ENCODE results near the gene HIC1.
A peak's percentile ranks its signal among the peaks of the same experiment; 100 is the strongest.

HIC1 gene

GRCh38 chr17:2047590-2047989 is 7.3 kb upstream of the HIC1 start:
- no peak for DNase-seq

DNA sequence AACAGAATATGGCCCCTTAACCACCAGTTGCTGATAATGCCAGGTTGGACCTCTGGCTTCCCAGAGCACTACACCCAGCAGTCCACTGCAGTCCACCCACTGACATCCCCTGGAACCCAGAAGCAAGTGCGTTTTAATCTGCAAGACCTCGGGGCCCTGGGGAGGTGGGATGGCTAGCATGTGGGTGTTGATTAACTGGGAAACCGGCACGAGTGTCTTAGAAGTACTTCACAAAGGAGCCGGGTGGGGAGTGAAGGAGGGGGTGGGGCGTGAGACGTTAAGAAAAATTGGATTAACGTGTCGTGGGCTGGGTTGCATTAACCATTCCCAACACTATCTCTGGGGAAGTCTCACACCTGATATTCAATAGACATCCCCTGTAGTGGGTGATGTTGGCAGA is 6.1 kb upstream of the HIC1 start:
- no peak for DNase-seq

DNA sequence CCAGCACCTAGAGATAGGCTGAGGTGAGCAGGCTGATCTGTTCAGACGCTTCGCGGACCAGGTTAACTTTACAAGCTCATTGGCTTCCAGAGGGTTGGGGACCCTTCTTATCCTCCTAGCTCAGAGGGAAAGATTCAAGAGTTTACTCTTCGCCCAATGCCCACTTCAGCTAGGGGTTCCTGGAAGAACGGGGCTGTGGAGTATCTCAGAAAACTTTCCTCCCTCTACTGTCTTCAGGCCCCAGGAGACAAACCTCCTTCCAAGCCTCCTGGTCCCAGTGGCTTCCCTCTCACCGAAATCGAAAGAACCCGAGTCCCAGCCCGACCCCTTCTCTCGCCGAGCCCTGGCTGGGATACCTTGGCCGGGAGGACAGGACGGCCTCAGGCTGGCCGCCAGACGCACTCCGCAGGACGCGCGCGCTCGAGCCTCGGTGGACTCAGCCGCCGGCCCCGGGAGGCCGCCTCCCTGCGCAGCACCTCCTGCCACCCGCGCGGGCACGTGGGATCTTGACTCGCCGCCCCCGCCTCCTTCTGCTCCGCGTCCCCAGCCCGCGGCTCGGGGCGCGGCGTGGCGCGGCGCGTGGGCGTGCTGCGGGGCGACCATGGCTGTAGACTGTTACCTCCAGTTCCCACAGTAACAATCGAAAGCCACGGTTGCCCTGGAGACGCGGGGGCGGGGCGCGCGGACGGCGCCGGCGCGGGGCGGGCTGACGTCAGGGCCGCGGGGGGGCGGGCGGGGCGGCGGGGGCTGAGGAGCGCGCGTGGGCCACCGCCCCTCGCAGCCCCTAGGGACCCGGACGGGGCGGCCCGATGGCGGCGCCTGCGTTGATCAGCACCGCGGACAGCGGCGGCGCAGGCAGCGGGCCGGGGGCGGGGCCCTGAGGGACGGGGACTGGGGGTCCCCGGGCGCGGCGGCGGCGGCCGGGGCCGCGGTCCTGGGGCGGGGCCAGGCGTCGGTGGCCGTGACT is 5.3 kb upstream of the HIC1 start:
- DNase-seq: peak; percentile 89

DNA sequence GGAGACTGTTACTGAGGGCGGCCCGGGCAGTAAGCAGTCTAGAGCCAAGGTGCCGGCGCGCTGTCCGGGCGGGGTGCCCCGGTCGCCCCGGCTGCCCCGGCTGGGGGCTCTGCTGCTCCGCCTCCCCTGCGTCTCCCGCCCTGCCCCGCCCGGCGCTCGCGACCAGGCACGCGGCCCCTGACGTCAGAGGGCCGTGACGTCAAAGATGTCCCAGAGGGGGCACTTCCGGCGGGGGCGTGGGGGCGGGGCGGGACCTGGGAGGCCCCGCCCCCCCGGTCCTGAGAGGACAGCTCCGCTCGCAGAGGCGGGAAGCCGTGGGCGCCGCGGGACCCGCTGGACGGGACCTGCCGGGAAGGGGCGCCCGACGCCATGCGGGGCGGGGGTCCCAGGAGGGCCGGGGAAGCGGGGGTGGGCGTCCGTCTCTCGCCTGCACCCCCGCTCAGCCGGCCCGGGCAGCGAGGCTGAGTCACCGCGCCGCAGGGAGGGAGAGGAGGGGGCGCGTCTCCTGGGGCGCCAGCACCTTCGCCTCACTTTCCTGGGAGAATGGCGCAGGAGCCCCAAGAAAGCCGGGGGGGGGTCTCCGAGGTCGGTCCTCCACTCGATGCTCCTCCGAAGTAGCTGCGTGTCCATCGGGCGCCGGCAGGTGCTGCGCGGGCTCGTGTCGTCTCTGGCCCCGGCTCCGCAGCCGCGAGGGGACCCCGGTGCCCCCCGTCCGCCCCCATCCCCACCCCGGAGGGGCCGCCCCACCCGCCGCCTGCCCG is 4.4 kb upstream of the HIC1 start:
- peak; percentile 76 for DNase-seq

GRCh38 chr17:2051061-2051932 is 3.6 kb upstream of the HIC1 start:
- DNase-seq: no peak

DNA sequence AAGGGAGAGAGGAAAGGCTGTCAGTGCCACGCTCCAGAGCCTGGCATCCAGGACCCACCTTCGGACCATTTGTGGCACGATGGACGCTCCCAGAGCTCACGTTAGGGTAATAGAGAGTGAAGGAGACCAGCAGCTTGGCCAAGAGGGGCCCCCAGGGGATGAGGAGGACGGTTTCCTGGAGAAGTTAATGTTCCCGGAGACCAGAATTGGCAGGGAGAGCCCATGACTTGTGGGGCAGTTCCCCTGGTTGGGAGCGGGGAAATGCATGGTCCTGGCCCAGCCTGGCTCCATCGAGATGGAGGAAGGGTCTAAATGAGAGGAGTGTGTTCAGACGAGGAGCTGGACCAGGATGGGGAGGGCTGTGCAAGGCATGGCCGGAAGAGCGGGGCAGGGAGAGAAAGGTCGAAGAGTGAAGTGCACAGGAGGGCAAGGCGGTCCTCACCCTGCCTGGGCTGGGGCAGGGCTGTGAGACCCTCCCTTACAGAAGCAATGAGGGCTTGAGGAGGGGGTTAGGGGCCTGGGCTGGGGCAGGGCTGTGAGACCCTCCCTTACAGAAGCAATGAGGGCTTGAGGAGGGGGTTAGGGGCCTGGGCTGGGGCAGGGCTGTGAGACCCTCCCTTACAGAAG is 2.9 kb upstream of the HIC1 start:
- DNase-seq: no peak

- DNase-seq: peak; percentile 77
Observed at GRCh38 chr17:2053380-2054261, 1.3 kb upstream of the HIC1 start.

GRCh38 chr17:2054262-2054511 is 716 bp upstream of the HIC1 start:
- DNase-seq: no peak

DNA sequence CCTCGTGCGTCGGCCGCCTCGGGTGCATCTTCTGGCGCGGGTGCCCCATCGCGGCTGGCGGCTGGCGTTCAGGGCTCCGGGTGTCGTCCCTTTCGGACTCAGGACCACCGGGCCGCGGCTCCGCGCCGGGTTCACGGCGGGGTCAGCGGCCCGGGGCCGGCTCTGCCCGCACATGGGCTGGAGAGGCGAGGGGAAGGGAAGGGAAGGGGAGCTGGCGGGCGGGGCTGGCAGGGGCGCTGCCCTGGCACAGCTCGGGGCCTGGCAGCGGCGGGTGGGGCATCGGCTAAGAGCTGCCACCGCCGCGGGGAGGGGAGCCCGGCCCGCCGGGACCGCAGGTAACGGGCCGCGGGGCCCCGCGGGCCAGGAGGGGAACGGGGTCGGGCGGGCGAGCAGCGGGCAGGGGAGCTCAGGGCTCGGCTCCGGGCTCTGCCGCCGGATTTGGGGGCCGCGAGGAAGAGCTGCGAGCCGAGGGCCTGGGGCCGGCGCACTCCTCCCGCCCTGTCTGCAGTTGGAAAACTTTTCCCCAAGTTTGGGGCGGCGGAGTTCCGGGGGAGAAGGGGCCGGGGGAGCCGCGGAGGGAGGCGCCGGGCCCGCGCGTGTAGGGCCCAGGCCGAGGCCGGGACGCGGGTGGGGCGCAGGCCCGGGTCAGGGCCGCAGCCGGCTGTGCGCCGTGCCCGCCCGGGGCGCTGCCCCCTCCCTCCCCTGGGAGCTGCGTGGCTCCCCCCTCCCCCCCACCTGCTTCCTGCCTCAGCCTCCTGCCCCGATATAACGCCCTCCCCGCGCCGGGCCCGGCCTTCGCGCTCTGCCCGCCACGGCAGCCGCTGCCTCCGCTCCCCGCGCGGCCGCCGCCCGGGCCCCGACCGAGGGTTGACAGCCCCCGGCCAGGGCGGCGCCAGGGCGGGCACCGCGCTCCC is 646 bp downstream of the HIC1 start:
- DNase-seq: no peak

DNA sequence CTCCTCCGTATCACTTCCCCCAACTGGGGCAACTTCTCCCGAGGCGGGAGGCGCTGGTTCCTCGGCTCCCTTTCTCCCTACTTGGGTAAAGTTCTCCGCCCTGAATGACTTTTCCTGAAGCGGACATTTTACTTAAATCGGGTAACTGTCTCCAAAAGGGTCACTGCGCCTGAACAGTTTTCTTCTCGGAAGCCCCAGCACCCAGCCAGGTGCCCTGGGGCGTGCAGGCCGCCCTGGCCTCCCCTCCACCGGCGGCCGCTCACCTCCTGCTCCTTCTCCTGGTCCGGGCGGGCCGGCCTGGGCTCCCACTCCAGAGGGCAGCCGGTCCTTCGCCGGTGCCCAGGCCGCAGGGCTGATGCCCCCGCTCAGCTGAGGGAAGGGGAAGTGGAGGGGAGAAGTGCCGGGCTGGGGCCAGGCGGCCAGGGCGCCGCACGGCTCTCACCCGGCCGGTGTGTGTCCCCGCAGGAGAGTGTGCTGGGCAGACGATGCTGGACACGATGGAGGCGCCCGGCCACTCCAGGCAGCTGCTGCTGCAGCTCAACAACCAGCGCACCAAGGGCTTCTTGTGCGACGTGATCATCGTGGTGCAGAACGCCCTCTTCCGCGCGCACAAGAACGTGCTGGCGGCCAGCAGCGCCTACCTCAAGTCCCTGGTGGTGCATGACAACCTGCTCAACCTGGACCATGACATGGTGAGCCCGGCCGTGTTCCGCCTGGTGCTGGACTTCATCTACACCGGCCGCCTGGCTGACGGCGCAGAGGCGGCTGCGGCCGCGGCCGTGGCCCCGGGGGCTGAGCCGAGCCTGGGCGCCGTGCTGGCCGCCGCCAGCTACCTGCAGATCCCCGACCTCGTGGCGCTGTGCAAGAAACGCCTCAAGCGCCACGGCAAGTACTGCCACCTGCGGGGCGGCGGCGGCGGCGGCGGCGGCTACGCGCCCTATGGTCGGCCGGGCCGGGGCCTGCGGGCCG is 1.6 kb downstream of the HIC1 start:
- no peak for DNase-seq

DNA sequence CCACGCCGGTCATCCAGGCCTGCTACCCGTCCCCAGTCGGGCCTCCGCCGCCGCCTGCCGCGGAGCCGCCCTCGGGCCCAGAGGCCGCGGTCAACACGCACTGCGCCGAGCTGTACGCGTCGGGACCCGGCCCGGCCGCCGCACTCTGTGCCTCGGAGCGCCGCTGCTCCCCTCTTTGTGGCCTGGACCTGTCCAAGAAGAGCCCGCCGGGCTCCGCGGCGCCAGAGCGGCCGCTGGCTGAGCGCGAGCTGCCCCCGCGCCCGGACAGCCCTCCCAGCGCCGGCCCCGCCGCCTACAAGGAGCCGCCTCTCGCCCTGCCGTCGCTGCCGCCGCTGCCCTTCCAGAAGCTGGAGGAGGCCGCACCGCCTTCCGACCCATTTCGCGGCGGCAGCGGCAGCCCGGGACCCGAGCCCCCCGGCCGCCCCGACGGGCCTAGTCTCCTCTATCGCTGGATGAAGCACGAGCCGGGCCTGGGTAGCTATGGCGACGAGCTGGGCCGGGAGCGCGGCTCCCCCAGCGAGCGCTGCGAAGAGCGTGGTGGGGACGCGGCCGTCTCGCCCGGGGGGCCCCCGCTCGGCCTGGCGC is 2.4 kb downstream of the HIC1 start:
- no peak for DNase-seq

GRCh38 chr17:2057760-2058585 is 3.1 kb downstream of the HIC1 start:
- DNase-seq: no peak

DNA sequence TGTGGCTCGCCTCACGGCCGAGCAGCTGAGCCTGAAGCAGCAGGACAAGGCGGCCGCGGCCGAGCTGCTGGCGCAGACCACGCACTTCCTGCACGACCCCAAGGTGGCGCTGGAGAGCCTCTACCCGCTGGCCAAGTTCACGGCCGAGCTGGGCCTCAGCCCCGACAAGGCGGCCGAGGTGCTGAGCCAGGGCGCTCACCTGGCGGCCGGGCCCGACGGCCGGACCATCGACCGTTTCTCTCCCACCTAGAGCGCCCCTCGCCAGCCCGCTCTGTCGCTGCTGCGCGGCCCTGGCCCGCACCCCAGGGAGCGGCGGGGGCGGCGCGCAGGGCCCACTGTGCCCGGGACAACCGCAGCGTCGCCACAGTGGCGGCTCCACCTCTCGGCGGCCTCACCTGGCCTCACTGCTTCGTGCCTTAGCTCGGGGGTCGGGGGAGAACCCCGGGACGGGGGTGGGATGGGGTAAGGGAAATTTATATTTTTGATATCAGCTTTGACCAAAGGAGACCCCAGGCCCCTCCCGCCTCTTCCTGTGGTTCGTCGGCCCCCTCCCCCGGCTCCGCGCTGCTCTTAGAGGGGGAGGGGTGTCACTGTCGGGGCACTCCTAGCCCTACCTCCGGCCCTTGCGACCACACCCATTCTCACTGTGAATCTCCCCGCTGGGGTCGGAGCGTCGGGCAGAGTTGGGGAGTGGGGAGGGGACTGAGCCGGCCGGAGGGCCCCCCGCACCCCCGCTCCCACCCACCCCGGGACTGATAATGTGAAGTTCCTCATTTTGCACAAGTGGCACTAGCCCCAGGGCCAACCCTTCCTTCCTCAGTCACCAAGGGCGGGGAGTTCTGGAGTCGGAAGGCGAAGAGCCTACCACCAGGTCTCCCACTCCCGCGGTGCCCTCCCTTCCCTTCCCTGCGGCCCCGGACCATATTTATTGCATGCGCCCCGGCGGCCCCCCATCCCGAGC is 4.0 kb downstream of the HIC1 start:
- DNase-seq: peak; percentile 68

DNA sequence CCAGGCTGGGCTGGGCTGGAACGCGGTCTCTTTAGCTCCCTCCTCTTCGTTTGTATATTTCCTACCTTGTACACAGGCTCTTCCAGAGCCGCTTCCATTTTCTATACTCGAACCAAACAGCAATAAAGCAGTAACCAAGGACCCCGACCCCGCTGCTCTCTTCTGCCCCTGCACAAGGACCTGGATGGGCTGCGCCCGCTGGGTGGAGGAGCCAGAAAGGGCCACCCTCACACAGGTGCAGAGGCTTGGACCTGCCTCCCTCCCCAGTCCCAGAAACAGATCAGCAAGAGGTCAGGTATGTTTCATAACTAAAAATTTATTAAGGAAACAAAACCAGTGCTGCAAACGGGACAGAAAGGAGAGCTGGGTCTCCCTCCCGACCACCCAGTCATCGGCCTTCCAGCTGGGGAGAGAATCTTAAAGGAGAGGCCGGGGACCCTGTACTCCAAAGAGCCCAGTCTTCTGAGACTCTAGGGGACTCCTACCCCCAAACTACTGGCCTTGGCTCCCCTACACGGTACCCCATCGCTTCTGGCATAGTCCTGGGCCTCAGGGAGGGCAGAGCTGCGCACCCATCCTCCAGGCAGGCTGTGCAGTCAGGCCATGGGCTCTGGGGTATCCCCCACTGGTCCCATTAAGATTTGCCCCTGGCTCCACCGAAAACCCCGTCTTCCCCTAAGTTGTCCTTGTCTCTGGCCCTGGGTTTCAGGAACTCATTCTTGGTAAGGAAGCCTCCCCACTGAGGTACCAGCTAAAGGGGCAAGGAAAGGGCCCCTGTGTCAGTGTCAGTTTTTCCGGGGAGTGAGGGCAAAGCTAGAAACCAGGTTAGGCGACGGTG is 4.9 kb downstream of the HIC1 start:
- DNase-seq: no peak

- DNase-seq: no peak
Observed at GRCh38 chr17:2060385-2060658, 5.4 kb downstream of the HIC1 start.
